Fibroblast of pulmonary artery (primary cell): ENCODE results near the gene RABGAP1L.

Experiments
- DNase-seq: peaks from one replicate; pipeline ENCODE4 v3.0.0-alpha.2; 2010; ENCODE audit warnings: low read depth
- H3K4me3 ChIP-seq: replicated peaks from 2 replicates; pipeline ENCODE4 v1.5.1; 2011; ENCODE audit warnings: low read depth, mild to moderate bottlenecking, control low read depth, low read length, moderate library complexity
- TF ChIP-seq, protein P1 (sequence below): IDR thresholded peaks from 2 replicates; pipeline ENCODE4 v1.5.1; 2011; ENCODE audit warnings: mild to moderate bottlenecking, control low read depth, low read length, inconsistent platforms; ENCODE audit errors: missing control alignments

RABGAP1L gene

DNA sequence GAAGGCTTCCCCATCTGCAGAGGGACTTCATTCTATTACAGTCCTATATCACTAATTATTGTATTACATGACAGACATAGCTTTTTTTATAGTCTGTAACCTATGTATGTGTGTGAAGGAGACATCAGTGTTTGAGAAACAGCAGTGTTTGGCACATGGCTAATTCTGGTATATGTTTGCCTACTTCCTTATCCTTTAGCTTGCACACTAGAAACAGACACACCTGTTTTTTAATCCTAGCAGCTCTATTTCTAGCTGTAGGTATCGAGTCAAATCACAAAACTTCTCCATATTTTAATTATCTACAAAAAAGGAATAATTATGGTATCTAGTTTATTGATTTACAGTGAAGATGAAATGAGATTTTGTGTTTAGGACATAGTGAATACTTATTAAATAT lies 711.0 kb downstream of the RABGAP1L start:
- no peak overlapping the region for H3K4me3 ChIP-seq
- DNase-seq, result no peak
- TF ChIP-seq, protein P1, sequence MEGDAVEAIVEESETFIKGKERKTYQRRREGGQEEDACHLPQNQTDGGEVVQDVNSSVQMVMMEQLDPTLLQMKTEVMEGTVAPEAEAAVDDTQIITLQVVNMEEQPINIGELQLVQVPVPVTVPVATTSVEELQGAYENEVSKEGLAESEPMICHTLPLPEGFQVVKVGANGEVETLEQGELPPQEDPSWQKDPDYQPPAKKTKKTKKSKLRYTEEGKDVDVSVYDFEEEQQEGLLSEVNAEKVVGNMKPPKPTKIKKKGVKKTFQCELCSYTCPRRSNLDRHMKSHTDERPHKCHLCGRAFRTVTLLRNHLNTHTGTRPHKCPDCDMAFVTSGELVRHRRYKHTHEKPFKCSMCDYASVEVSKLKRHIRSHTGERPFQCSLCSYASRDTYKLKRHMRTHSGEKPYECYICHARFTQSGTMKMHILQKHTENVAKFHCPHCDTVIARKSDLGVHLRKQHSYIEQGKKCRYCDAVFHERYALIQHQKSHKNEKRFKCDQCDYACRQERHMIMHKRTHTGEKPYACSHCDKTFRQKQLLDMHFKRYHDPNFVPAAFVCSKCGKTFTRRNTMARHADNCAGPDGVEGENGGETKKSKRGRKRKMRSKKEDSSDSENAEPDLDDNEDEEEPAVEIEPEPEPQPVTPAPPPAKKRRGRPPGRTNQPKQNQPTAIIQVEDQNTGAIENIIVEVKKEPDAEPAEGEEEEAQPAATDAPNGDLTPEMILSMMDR, result no peak

DNA sequence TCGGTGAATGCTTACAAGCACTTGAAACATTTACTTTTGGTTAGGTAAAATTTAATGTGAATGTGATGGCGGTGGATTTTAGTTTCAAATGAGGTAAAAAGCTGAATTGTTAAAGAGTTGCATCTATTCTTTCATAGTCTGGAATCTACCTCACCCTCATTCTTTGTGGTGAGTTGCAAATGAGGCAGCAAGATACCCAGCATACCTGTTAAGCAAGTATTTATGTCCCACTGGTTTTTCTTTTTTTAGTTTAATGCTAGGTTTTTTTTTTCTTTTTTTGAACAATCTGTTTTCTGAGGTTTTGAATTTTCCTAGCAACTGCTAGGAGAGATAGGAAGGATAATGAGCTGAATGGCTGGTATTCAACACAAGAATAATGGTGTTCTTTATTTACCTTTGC lies 712.6 kb downstream of the RABGAP1L start:
- DNase-seq, result no peak
- TF ChIP-seq, protein P1, result no peak
- no peak overlapping the region for H3K4me3 ChIP-seq

DNA sequence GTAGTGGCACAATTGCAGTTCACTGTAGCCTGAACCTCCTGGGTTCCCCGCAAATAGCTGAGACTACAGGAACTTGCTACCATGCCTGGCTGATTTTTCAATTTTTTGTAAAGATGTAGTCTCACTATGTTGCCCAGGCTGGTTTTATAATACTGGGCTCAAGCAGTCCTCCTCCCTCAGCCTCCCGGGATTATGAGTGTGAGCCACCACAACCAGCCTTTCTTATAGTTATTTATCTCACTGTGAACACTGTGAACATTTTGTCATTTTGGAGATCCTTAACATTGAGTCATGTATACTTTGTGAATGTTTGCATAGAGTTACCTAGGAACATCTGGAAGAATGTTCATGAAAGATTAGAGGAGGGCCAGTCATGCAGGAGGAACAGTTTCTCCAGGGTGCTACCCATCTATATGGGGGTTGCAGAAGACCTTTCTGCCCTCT lies 713.3 kb downstream of the RABGAP1L start:
- H3K4me3 ChIP-seq, result no peak overlapping the region
- peak; percentile 6 for DNase-seq
- TF ChIP-seq, protein P1, result no peak

DNA sequence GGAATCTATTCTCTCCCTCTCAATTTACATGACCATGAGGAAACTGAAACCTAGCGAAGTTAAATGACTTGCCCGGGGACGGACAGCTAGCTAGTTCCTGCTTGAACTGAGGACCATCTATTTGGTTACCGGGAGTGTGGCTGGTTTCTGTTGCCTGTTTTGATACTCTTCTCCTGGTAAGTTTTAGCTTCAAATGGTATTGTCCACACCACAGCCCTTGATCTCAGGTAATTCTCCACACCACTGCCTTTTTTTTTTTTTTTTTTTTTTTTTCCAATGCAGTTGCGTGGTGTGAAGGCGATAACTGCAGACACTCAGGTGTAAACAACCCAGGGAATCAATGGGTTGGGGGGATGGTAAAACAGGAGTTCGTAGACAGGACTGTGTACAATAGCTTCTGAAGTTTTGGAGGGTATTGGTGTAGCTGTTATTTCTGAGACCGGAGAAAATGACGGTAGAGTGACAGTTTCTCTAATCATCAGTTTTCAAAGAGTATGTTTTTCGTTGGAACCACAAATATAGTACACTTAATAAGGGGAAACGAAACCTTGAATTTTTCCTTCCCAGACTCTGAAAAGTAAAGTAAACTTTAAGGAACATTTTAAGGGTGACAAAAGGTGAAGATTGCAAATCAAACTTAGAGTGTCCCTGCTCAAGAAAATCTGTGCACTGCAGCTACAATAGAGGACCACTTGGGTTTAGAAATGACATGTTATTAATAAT lies 715.2 kb downstream of the RABGAP1L start:
- H3K4me3 ChIP-seq, result no peak overlapping the region
- DNase-seq, result no peak
- TF ChIP-seq, protein P1, result no peak

DNA sequence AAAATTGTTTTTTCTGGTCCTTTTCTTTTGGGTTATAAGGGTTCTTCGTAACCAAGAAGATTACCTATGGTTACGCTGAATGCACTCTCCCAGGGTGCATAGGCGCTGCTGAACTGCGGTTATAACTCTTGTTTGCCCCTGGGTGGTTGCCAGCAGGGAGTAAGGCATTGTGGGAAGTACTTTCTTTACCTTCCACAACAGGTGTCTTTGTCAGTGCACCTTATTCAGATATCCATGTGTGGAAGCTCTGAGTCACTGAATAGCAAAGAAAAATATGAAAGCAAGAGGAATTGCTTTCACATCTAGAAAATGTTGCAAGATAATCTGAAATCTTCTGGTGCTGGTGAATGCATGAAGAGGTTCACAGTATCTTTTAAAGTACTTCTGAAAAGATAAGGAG lies 716.0 kb downstream of the RABGAP1L start:
- no peak for DNase-seq
- TF ChIP-seq, protein P1, result no peak
- no peak overlapping the region for H3K4me3 ChIP-seq

DNA sequence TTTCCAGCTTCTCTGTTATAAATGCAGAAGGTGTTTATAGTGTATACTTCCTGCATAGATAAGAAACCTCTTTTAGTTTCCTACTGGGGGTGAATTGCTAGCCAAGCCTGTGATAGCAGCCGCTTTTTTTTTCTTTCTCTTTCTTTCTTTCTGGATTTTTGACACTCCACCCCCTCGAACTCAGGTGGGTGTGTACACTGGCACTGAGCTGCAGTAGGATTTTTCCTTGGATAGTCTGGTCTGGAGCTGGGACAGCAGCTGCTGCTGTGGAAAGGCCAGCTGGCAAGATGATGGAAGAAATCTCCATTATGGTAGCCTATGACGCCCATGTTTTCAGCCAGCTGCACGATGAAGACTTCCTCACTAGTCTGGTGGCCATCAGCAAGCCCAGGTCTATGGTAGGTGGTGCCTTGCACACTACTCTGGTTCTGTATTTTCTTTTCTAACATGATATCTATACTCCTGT lies 717.9 kb downstream of the RABGAP1L start:
- DNase-seq, result no peak
- TF ChIP-seq, protein P1, result no peak
- H3K4me3 ChIP-seq, result no peak overlapping the region

DNA sequence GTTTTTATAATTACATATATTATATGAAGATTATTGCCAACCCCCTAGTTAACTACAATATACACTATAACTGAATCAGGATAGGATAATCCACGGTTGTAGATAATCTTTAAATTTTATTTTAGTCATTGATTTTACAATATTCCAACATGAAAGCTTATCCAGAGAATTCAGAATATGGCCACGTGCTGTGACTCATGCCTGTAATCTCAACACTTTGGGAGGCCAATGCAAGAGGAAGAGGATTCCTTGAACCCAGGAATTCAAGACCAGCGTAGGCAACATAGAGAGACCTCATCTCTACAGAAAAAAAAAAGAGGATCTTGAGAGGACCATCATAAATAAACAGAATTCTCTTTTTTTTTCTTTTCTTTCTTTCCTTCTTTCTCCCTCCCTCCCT lies 720.9 kb downstream of the RABGAP1L start:
- TF ChIP-seq, protein P1, result no peak
- no peak for DNase-seq
- no peak overlapping the region for H3K4me3 ChIP-seq
